HG03521 (cell line): ENCODE data around the gene ADGRD2.

ENCODE experiments used
- ATAC-seq: cut with Tn5 transposase; IDR thresholded peaks from one replicate; pipeline ENCODE4 v1.9.1; 2021; ENCODE audit warnings: mild to moderate bottlenecking, moderate library complexity; ENCODE audit not compliant: unreplicated experiment

Gene ADGRD2

GRCh38 chr9:124506931-124507879 is 57.0 kb downstream of the ADGRD2 start, which contains the start of gene NR5A1:
Gene NR5A1 (minus strand): TSS chr9:124507399. CDS start chr9:124503395, 4,004 bp downstream.
- ATAC-seq = no peak

- ATAC-seq = no peak
Observed at GRCh38 chr9:124507880-124508423, 57.7 kb downstream of the ADGRD2 start.

GRCh38 chr9:124510650-124511425 is 60.6 kb downstream of the ADGRD2 start:
- ATAC-seq = no peak

- ATAC-seq = no peak
Observed at GRCh38 chr9:124511426-124511840, 61.2 kb downstream of the ADGRD2 start.

- no peak for ATAC-seq
Observed at GRCh38 chr9:124511891-124512805, 61.9 kb downstream of the ADGRD2 start.

- ATAC-seq = no peak
Observed at GRCh38 chr9:124512806-124513204, 62.6 kb downstream of the ADGRD2 start.

- no peak for ATAC-seq
Observed at GRCh38 chr9:124513376-124513994, 63.2 kb downstream of the ADGRD2 start.

GRCh38 chr9:124514125-124514524 is 63.9 kb downstream of the ADGRD2 start:
- ATAC-seq = no peak

GRCh38 chr9:124514874-124515273 is 64.6 kb downstream of the ADGRD2 start:
- no peak for ATAC-seq

- ATAC-seq = no peak
Observed at GRCh38 chr9:124517600-124517999, 67.3 kb downstream of the ADGRD2 start.

GRCh38 chr9:124518116-124518515 is 67.9 kb downstream of the ADGRD2 start:
- ATAC-seq = no peak

- no peak for ATAC-seq
Observed at GRCh38 chr9:124520206-124520596, 70.0 kb downstream of the ADGRD2 start.

GRCh38 chr9:124521142-124521541 is 70.9 kb downstream of the ADGRD2 start:
- no peak for ATAC-seq

- no peak for ATAC-seq
Observed at GRCh38 chr9:124522121-124523098, 72.2 kb downstream of the ADGRD2 start.

- no peak for ATAC-seq
Observed at GRCh38 chr9:124526174-124526573, 75.9 kb downstream of the ADGRD2 start.

GRCh38 chr9:124527781-124528180 is 77.5 kb downstream of the ADGRD2 start:
- ATAC-seq = no peak
